H7 (cell line): ENCODE results near the gene MTRFR. TPM values are rescaled to one million over a fixed set of nuclear protein-coding genes. Genes with fewer than 3 reads are reported as not detected.

Source experiments
- DNase-seq: peaks from one replicate; pipeline ENCODE4 v3.0.0; 2012
- H3K27me3 ChIP-seq: 2 replicates; pipeline ENCODE4 v1.6.0; 2011; ENCODE audit warnings: mild to moderate bottlenecking, low read length; ENCODE audit not compliant: control insufficient read depth, insufficient read depth
- H3K36me3 ChIP-seq: replicated peaks from 2 replicates; pipeline ENCODE4 v1.5.1; 2011; ENCODE audit warnings: low read length; ENCODE audit not compliant: control insufficient read depth, insufficient read depth
- H3K4me3 ChIP-seq: 2 replicates; pipeline ENCODE4 v1.5.1; 2011; ENCODE audit warnings: low read depth, mild to moderate bottlenecking, control low read depth, low read length, moderate library complexity; ENCODE audit not compliant: insufficient read depth
- total RNA-seq: library from RNA; depleted of rRNA; stranded (reverse); fragments of >200 nt; shearing (Covaris generic); gene quantifications from 2 replicates; pipeline ENCODE4 v1.2.3, GENCODE V29; 2014

MTRFR gene
- total RNA-seq, 1 experiment from 2014 or later, result 14.1 TPM

GRCh38 chr12:123260081-123260480 is 26.8 kb downstream of the MTRFR start:
- Histone ChIP-seq H3K27me3 (no peaks in the 10 kb centered on the region), H3K36me3 (peaks cover 22% of the 10 kb centered on the region), H3K4me3 (no peak overlapping the region)
- no peak for DNase-seq

- peaks cover 21% of the 10 kb centered on the region for H3K36me3 ChIP-seq
- H3K4me3 ChIP-seq, result no peak overlapping the region
- no peaks in the 10 kb centered on the region for H3K27me3 ChIP-seq
- no peak for DNase-seq
Observed at GRCh38 chr12:123261196-123261595, 28.0 kb downstream of the MTRFR start.

- DNase-seq, result no peak
- Histone ChIP-seq H3K36me3 (peaks cover 23% of the 10 kb centered on the region), H3K27me3 (no peaks in the 10 kb centered on the region), H3K4me3 (no peak overlapping the region)
Observed at GRCh38 chr12:123263196-123263817, 30.1 kb downstream of the MTRFR start.

- peak; percentile 85 for DNase-seq
- no peak overlapping the region for H3K4me3 ChIP-seq
- H3K27me3 ChIP-seq, result no peaks in the 10 kb centered on the region
- H3K36me3 ChIP-seq, result peaks cover 18% of the 10 kb centered on the region
Observed at GRCh38 chr12:123264642-123265041, 31.4 kb downstream of the MTRFR start.

- peak; percentile 65 for DNase-seq
- Histone ChIP-seq H3K4me3 (no peak overlapping the region), H3K36me3 (peaks cover 16% of the 10 kb centered on the region), H3K27me3 (no peaks in the 10 kb centered on the region)
Observed at GRCh38 chr12:123265851-123266678, 32.8 kb downstream of the MTRFR start.

GRCh38 chr12:123266679-123267277 is 33.5 kb downstream of the MTRFR start:
- no peaks in the 10 kb centered on the region for H3K27me3 ChIP-seq
- DNase-seq, result no peak
- H3K36me3 ChIP-seq, result peaks cover 12% of the 10 kb centered on the region
- H3K4me3 ChIP-seq, result no peak overlapping the region

GRCh38 chr12:123267335-123267920 is 34.2 kb downstream of the MTRFR start:
- no peak for DNase-seq
- Histone ChIP-seq H3K4me3 (no peak overlapping the region), H3K36me3 (peaks cover 10% of the 10 kb centered on the region), H3K27me3 (no peaks in the 10 kb centered on the region)

- H3K4me3 ChIP-seq, result no peak overlapping the region
- peaks cover 10% of the 10 kb centered on the region for H3K36me3 ChIP-seq
- peak; percentile 63 for DNase-seq
Observed at GRCh38 chr12:123267991-123268843, 35.0 kb downstream of the MTRFR start.

GRCh38 chr12:123268850-123269249 is 35.6 kb downstream of the MTRFR start:
- H3K36me3 ChIP-seq, result peaks cover 10% of the 10 kb centered on the region
- H3K27me3 ChIP-seq, result no peaks in the 10 kb centered on the region
- DNase-seq, result peak; percentile 51
- no peak overlapping the region for H3K4me3 ChIP-seq

More at GRCh38 chr12:123267991-123268843, 35.0 kb downstream of the MTRFR start:
- H3K27me3 ChIP-seq, result no peaks in the 10 kb centered on the region

GRCh38 chr12:123269395-123269892 is 36.2 kb downstream of the MTRFR start:
- DNase-seq, result peak; percentile 95
- Histone ChIP-seq H3K36me3 (peaks cover 10% of the 10 kb centered on the region), H3K4me3 (peak overlapping the region; percentile 90), H3K27me3 (no peaks in the 10 kb centered on the region)

GRCh38 chr12:123269896-123270213 is 36.6 kb downstream of the MTRFR start:
- Histone ChIP-seq H3K27me3 (no peaks in the 10 kb centered on the region), H3K36me3 (peaks cover 9% of the 10 kb centered on the region), H3K4me3 (peak overlapping the region; percentile 90)
- peak; percentile 73 for DNase-seq

GRCh38 chr12:123270214-123271000 is 37.2 kb downstream of the MTRFR start:
- no peaks in the 10 kb centered on the region for H3K27me3 ChIP-seq
- DNase-seq, result peak; percentile 74
- peaks cover 7% of the 10 kb centered on the region for H3K36me3 ChIP-seq
- peak overlapping the region; percentile 90 for H3K4me3 ChIP-seq

- peak; percentile 95 for DNase-seq
- peak overlapping the region; percentile 90 for H3K4me3 ChIP-seq
- peaks cover 5% of the 10 kb centered on the region for H3K36me3 ChIP-seq
- no peaks in the 10 kb centered on the region for H3K27me3 ChIP-seq
Observed at GRCh38 chr12:123271001-123271668, 37.9 kb downstream of the MTRFR start.
